OCI-LY3 (cell line): ENCODE data around the gene GRID2.

Experiments used
- EZH2phosphoT487 ChIP-seq: fragments of 200-600 bp; shearing (Covaris generic); IDR thresholded peaks from 2 replicates; pipeline ENCODE4 v1.6.1; 2018; ENCODE audit warnings: antibody characterized with exemption, mixed run types, low read depth
- TF ChIP-seq, protein P1 (sequence below): fragments of 200-600, 300-600 bp; sonication (generic); IDR thresholded peaks from 2 replicates; pipeline ENCODE4 v1.5.1; 2014; ENCODE audit warnings: antibody characterized with exemption, low read length, low read depth

DNA sequence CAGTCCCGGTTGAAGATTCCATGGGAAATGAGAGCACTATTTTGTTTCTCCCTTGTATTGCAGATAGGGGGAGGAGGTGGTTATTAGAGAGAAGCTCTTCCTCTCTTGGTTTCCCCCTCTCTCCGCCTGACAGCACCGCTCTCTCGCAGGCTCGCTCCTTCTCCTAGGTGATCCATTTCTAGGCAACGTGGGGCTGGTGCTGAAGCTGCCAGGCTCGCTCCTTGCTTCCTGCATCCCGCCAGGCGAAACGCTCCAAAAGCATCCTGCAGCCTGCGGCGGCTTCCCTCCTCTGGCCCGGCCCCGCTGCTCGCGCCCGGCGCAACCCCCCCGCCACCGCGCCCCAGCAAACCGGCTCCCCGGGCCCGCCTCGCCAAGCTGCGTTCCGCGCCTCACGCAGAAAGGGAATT lies at the start of gene GRID2:
- TF ChIP-seq, protein P1, sequence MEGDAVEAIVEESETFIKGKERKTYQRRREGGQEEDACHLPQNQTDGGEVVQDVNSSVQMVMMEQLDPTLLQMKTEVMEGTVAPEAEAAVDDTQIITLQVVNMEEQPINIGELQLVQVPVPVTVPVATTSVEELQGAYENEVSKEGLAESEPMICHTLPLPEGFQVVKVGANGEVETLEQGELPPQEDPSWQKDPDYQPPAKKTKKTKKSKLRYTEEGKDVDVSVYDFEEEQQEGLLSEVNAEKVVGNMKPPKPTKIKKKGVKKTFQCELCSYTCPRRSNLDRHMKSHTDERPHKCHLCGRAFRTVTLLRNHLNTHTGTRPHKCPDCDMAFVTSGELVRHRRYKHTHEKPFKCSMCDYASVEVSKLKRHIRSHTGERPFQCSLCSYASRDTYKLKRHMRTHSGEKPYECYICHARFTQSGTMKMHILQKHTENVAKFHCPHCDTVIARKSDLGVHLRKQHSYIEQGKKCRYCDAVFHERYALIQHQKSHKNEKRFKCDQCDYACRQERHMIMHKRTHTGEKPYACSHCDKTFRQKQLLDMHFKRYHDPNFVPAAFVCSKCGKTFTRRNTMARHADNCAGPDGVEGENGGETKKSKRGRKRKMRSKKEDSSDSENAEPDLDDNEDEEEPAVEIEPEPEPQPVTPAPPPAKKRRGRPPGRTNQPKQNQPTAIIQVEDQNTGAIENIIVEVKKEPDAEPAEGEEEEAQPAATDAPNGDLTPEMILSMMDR: no peak
- TF ChIP-seq EZH2phosphoT487: no peak
